Loucy (cell line): ENCODE results near the gene MACF1.
A peak's percentile ranks its signal among the peaks of the same experiment; 100 is the strongest.

Experiments
- H2AFZ ChIP-seq: fragments of 200-600 bp; sonication (generic); 2 replicates; pipeline ENCODE4 v1.6.0; 2016; ENCODE audit warnings: antibody characterized with exemption, mild to moderate bottlenecking, low read length, moderate library complexity
- H3F3A ChIP-seq: fragments of 200-600 bp; 2 replicates; pipeline ENCODE4 v1.6.0; 2016; ENCODE audit warnings: antibody characterized with exemption, low read depth, mild to moderate bottlenecking
- H3K27me3 ChIP-seq: fragments of 200-600 bp; sonication (generic); 2 replicates; pipeline ENCODE4 v1.6.1; 2014; ENCODE audit warnings: low read length, mild to moderate bottlenecking; ENCODE audit not compliant: insufficient read depth, poor library complexity, severe bottlenecking
- H3K36me3 ChIP-seq: fragments of 200-600 bp; sonication (generic); 2 replicates; pipeline ENCODE4 v1.6.1; 2016; ENCODE audit warnings: low read length; ENCODE audit not compliant: insufficient read depth
- H3K4me1 ChIP-seq: fragments of 200-600 bp; sonication (generic); 2 replicates; pipeline ENCODE4 v1.5.1; 2014; ENCODE audit warnings: low read length, mild to moderate bottlenecking; ENCODE audit not compliant: insufficient read depth, poor library complexity, severe bottlenecking
- H3K4me2 ChIP-seq: fragments of 200-600 bp; sonication (generic); 2 replicates; pipeline ENCODE4 v1.6.0; 2014; ENCODE audit warnings: antibody characterized with exemption, low read length, low read depth, mild to moderate bottlenecking; ENCODE audit not compliant: poor library complexity, severe bottlenecking
- H3K4me3 ChIP-seq: fragments of 200-600 bp; sonication (generic); 2 replicates; pipeline ENCODE4 v1.5.1; 2014; ENCODE audit warnings: low read length, mild to moderate bottlenecking, mixed read lengths; ENCODE audit not compliant: poor library complexity, severe bottlenecking
- H3K79me2 ChIP-seq: fragments of 200-600 bp; sonication (generic); 2 replicates; pipeline ENCODE4 v1.6.1; 2014; ENCODE audit warnings: low read length; ENCODE audit not compliant: insufficient read depth
- H3K9ac ChIP-seq: fragments of 200-600 bp; sonication (generic); 2 replicates; pipeline ENCODE4 v1.6.0; 2014; ENCODE audit warnings: mild to moderate bottlenecking, low read depth, low read length, moderate library complexity; ENCODE audit not compliant: poor library complexity, severe bottlenecking
- H3K9me2 ChIP-seq: fragments of 200-600 bp; sonication (generic); replicated peaks from 2 replicates; pipeline ENCODE4 v1.6.1; 2016; ENCODE audit warnings: low read depth, low read length, mixed read lengths
- H3K9me3 ChIP-seq: fragments of 200-600 bp; sonication (generic); 2 replicates; pipeline ENCODE4 v1.6.1; 2014; ENCODE audit warnings: mild to moderate bottlenecking, antibody characterized with exemption, low read length, low read depth; ENCODE audit not compliant: insufficient read depth
- H4K20me1 ChIP-seq: fragments of 200-600 bp; sonication (generic); 2 replicates; pipeline ENCODE4 v1.6.0; 2014; ENCODE audit warnings: antibody characterized with exemption, low read length, mild to moderate bottlenecking; ENCODE audit not compliant: insufficient read depth, poor library complexity, severe bottlenecking
- EZH2phosphoT487 ChIP-seq: fragments of 200-600 bp; IDR thresholded peaks from 2 replicates; pipeline ENCODE4 v1.6.1; 2018; ENCODE audit warnings: antibody characterized with exemption, mild to moderate bottlenecking, moderate library complexity, borderline replicate concordance
- TF ChIP-seq, protein P1 (sequence below): fragments of 200-600 bp; sonication (generic); conservative IDR thresholded peaks from 2 replicates; pipeline ENCODE4 v1.5.1; 2014; ENCODE audit warnings: mild to moderate bottlenecking, antibody characterized with exemption, low read length

Gene MACF1

DNA sequence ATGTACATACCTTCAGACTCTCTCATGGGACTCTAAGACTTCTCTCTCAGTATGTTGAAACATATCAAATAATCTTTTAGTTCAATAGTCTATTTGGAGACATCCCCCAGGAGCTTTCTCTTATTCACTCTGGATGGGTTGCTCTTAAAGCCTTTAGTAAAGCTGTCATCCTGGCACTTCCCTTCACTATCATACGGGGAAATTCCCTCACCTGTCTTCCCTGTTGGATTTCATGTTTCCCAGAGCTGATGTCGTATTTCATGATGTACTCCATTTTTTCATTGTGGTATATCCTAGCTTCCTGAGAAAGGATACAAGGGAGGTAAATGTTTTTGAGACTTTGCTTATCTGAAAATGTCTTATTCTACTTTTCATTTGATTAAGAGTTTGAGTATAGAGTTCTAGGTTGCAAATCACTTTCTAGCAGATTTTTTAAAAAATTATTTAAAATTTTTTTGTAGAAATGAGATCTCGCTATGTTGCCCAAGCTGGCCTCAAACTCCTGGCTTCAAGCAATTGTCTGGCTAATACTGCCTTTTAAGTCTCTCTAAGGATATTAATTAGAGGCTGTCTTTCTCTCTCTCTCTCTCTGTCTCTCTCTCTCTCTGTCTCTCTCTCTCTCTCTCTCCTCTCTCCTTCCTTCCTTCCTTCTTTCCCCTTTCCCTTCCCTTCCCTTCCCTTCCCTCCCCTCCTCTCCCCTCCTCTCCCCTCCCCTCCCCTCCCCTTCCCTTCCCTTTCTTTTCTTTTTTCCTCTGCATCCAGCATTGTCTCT is 17.0 kb upstream of the MACF1 start:
- Histone ChIP-seq H2AFZ (no peak overlapping the region), H4K20me1 (peaks cover 12% of the 10 kb centered on the region), H3F3A (no peaks in the 10 kb centered on the region), H3K4me3 (no peak overlapping the region), H3K79me2 (peaks cover 54% of the 10 kb centered on the region), H3K9me3 (no peaks in the 10 kb centered on the region), H3K9me2 (no peaks in the 10 kb centered on the region), H3K9ac (no peak overlapping the region), H3K27me3 (no peaks in the 10 kb centered on the region), H3K4me2 (no peak overlapping the region), H3K36me3 (no peaks in the 10 kb centered on the region), H3K4me1 (peaks cover 48% of the 10 kb centered on the region)
- TF ChIP-seq, protein P1, sequence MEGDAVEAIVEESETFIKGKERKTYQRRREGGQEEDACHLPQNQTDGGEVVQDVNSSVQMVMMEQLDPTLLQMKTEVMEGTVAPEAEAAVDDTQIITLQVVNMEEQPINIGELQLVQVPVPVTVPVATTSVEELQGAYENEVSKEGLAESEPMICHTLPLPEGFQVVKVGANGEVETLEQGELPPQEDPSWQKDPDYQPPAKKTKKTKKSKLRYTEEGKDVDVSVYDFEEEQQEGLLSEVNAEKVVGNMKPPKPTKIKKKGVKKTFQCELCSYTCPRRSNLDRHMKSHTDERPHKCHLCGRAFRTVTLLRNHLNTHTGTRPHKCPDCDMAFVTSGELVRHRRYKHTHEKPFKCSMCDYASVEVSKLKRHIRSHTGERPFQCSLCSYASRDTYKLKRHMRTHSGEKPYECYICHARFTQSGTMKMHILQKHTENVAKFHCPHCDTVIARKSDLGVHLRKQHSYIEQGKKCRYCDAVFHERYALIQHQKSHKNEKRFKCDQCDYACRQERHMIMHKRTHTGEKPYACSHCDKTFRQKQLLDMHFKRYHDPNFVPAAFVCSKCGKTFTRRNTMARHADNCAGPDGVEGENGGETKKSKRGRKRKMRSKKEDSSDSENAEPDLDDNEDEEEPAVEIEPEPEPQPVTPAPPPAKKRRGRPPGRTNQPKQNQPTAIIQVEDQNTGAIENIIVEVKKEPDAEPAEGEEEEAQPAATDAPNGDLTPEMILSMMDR, result no peak
- TF ChIP-seq EZH2phosphoT487, result no peak

DNA sequence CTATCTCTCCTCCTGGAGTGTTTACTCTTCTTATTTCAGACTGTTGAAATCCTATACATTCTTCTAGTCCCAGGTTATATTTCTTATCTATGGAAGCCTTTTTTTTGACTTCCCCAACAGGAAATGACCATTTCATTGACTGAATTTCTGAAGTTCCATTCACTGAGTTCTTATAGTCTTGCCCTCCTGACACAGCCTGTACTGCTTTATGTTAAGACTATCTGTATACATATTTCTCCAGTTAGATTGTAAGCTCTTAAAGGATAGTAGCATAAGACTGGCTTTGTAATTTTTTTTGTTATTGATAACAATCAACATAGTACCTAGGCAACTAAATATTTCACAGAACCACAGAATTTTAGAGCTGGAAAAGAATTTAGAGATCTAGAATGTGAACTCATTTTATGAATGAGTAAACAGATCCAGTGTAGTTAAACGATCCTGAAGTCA is 14.9 kb upstream of the MACF1 start:
- H3K27me3 ChIP-seq, result no peaks in the 10 kb centered on the region
- H3F3A ChIP-seq, result no peaks in the 10 kb centered on the region
- no peaks in the 10 kb centered on the region for H3K36me3 ChIP-seq
- TF ChIP-seq, protein P1, result no peak
- no peaks in the 10 kb centered on the region for H3K9me2 ChIP-seq
- H3K4me3 ChIP-seq, result no peak overlapping the region
- peaks cover 55% of the 10 kb centered on the region for H3K4me1 ChIP-seq
- no peak overlapping the region for H2AFZ ChIP-seq
- no peaks in the 10 kb centered on the region for H3K9me3 ChIP-seq
- peaks cover 75% of the 10 kb centered on the region for H3K79me2 ChIP-seq
- H3K9ac ChIP-seq, result no peak overlapping the region
- H4K20me1 ChIP-seq, result peaks cover 2% of the 10 kb centered on the region
- peak overlapping the region; percentile 4 for H3K4me2 ChIP-seq

DNA sequence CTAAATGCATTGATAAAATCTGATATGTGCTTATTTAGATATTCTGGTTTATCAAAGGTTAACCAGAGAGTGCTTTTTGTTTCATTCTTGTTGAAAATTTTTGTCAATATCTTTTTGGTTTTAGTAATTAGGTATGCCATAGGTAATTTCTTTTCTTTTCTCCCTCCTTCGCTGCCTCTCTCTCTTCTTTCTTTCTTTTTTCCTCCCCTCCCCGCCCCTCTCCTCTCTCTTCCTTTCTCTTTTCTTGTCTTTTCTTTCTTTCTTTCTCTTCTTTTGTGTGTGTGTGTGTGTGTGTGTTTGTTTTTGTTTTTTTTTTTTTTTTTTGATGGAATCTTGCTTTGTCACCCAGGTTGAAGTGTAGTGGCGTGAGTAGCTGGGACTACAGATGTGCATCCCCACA is 14.4 kb upstream of the MACF1 start:
- H3K9me2 ChIP-seq, result no peaks in the 10 kb centered on the region
- no peak overlapping the region for H3K9ac ChIP-seq
- H3K4me3 ChIP-seq, result no peak overlapping the region
- no peak for TF ChIP-seq EZH2phosphoT487
- no peaks in the 10 kb centered on the region for H3K9me3 ChIP-seq
- H3K36me3 ChIP-seq, result no peaks in the 10 kb centered on the region
- no peak overlapping the region for H2AFZ ChIP-seq
- no peaks in the 10 kb centered on the region for H3K27me3 ChIP-seq
- H3K4me1 ChIP-seq, result peaks cover 57% of the 10 kb centered on the region
- H3K4me2 ChIP-seq, result no peak overlapping the region
- H4K20me1 ChIP-seq, result no peaks in the 10 kb centered on the region
- peaks cover 80% of the 10 kb centered on the region for H3K79me2 ChIP-seq
- peaks cover 4% of the 10 kb centered on the region for H3F3A ChIP-seq
